Osteocyte (in vitro differentiated cells): ENCODE results near the gene IGFBP6. TPM values are rescaled to one million over a fixed set of nuclear protein-coding genes. Genes with fewer than 3 reads are reported as not detected.

ENCODE experiments used
- DNase-seq: peaks from one replicate; pipeline ENCODE4 v3.0.0; 2021; ENCODE audit warnings: mixed read lengths; ENCODE audit not compliant: unreplicated experiment; ENCODE audit errors: extremely low spot score
- H3K27ac Mint-ChIP-seq: one replicate; pipeline ENCODE4 v1.8.0; 2021; ENCODE audit warnings: mild to moderate bottlenecking, mixed read lengths; ENCODE audit not compliant: unreplicated experiment
- H3K27me3 Mint-ChIP-seq: one replicate; pipeline ENCODE4 v1.8.0; 2021; ENCODE audit warnings: mixed read lengths; ENCODE audit not compliant: unreplicated experiment
- H3K36me3 Mint-ChIP-seq: one replicate; pipeline ENCODE4 v1.8.0; 2021; ENCODE audit warnings: mixed read lengths; ENCODE audit not compliant: unreplicated experiment
- H3K4me1 Mint-ChIP-seq: one replicate; pipeline ENCODE4 v1.8.0; 2021; ENCODE audit warnings: mixed read lengths; ENCODE audit not compliant: unreplicated experiment
- H3K4me3 Mint-ChIP-seq: one replicate; pipeline ENCODE4 v1.8.0; 2021; ENCODE audit warnings: mild to moderate bottlenecking, moderate library complexity, mixed read lengths; ENCODE audit not compliant: unreplicated experiment
- H3K9me3 Mint-ChIP-seq: one replicate; pipeline ENCODE4 v1.8.0; 2021; ENCODE audit warnings: mixed read lengths; ENCODE audit not compliant: unreplicated experiment
- CTCF ChIP-seq: fragments of 200-600 bp; sonication (generic); IDR thresholded peaks from 2 replicates; pipeline ENCODE4 v1.5.0; 2021; ENCODE audit warnings: antibody characterized with exemption, mild to moderate bottlenecking, moderate library complexity
- long read RNA-seq: library from polyadenylated mRNA; unstranded; transcript quantifications from one replicate; pipeline ENCODE4 v2.0.0, GENCODE V29; 2021
- total RNA-seq: library from RNA; stranded (reverse); gene quantifications from 2 replicates; pipeline ENCODE4 v1.2.1, GENCODE V29; 2021

IGFBP6 gene
- 18.8 and 22.3 TPM in 2 replicates for total RNA-seq
- long read RNA-seq, result 0 reads

GRCh38 chr12:53097564-53098353, at the start of gene IGFBP6:
Gene IGFBP6 (plus strand): TSS chr12:53097667. CDS start chr12:53097718, 51 bp downstream.
- no peaks in the 10 kb centered on the region for H3K9me3 Mint-ChIP-seq
- peak within 1 kb of the TSS; percentile 95 for H3K27ac Mint-ChIP-seq
- no peaks in the 10 kb centered on the region for H3K27me3 Mint-ChIP-seq
- peak; percentile 6 for TF ChIP-seq CTCF
- peaks cover 4% of the 10 kb centered on the region for H3K36me3 Mint-ChIP-seq
- H3K4me1 Mint-ChIP-seq, result peaks cover 35% of the 10 kb centered on the region
- DNase-seq, result no peak
- peak within 1 kb of the TSS; percentile 70 for H3K4me3 Mint-ChIP-seq

DNA sequence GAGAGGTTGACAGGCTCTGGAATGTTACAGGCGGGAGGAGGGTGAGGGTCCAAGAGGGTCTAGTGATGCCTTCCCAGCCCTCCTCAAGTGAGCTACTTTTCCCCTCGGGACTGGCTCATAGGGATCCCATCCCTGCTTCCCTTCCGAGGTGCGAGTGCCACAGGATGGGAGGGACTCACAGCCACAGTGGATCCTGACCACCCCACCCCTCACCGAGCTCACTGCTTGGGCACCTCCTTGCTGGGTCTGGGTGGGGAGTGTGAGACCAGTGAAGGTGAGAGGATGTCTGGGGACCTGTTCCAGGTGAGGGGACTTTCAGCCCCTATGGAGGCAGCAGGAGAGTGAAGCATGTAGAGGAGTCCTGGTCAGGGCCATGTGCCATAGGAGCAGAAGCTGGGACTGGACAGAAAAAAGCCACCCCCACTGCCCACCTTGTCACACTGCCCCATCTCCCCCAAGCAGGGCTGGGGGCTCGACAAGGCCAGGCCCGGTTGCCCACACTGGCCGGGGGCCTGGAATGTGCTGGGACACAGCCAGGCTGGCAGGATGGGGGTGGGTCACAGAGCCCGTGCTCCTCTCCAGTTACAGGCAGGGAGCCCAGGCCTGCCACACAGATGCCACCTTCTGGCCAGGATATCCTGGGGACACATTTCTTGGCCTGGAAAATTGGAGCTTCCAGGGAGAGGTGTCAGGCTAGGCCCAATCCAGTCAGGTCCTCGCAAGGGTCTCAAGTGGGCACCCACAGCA, 49.3 kb upstream of the IGFBP6 start:
- peak overlapping the region; percentile 98 for H3K27ac Mint-ChIP-seq
- peaks cover 82% of the 10 kb centered on the region for H3K4me1 Mint-ChIP-seq
- DNase-seq, result peak; percentile 89
- peak overlapping the region; percentile 83 for H3K4me3 Mint-ChIP-seq
- no peaks in the 10 kb centered on the region for H3K9me3 Mint-ChIP-seq
- peak; percentile 46 for TF ChIP-seq CTCF
- no peaks in the 10 kb centered on the region for H3K27me3 Mint-ChIP-seq
- H3K36me3 Mint-ChIP-seq, result no peaks in the 10 kb centered on the region

DNA sequence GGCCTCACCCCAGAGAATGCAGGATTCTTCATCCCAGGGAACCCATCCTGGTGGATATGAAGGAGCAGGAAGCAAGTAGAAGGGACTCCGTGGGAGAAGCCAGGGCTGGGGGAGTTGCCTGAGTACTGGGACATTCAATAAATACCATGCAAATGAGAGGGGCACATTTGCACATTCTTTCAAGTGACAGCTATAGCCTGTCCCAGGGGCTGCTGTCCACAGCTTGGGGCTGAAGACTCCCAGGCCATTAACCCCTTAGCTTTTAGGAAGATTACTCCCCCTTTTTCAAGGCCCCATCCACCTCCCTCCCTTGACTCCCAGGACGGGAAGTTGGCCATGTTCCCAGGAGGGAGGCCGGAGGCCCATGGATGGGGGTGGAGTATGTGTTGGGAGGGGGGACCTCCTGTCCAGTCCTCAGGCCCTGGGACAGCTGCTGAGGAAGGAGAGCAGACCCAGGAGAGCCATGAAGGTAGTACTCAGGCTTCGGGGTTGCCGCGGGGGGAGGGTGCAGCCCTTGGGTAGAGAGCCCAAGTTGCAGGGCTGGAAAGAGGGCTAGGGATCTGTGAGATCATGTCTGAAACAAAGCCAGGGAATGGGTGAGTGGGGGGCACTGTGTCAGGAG, 48.6 kb upstream of the IGFBP6 start:
- Mint-ChIP-seq H3K4me1 (peaks cover 88% of the 10 kb centered on the region), H3K27ac (peak overlapping the region; percentile 98), H3K27me3 (no peaks in the 10 kb centered on the region), H3K36me3 (no peaks in the 10 kb centered on the region), H3K9me3 (no peaks in the 10 kb centered on the region), H3K4me3 (peak overlapping the region; percentile 83)
- DNase-seq, result peak; percentile 87
- TF ChIP-seq CTCF, result no peak

- H3K36me3 Mint-ChIP-seq, result no peaks in the 10 kb centered on the region
- peak; percentile 83 for DNase-seq
- H3K4me1 Mint-ChIP-seq, result peaks cover 84% of the 10 kb centered on the region
- H3K27ac Mint-ChIP-seq, result peak within 1 kb of the TSS; percentile 98
- H3K9me3 Mint-ChIP-seq, result no peaks in the 10 kb centered on the region
- H3K27me3 Mint-ChIP-seq, result no peaks in the 10 kb centered on the region
- no peak for TF ChIP-seq CTCF
- H3K4me3 Mint-ChIP-seq, result peak within 1 kb of the TSS; percentile 83
These were observed 47.7 kb upstream of the IGFBP6 start, which contains the start of gene TNS2 for GRCh38 chr12:53049571-53050318. Gene TNS2 (plus strand): TSS chr12:53050065. CDS start chr12:53050186, 121 bp downstream.
